HPDE6-E6E7 (cell line): ENCODE results near the gene ACOT7.
"Not testable (repeated sequence)": the region's sequence is repeated elsewhere in the genome, so short reads cannot be mapped to it uniquely, and the experiment has no call there.

Experiments used
- DNase-seq: peaks from one replicate; pipeline ENCODE4 v3.0.0; 2011; ENCODE audit warnings: missing footprints; ENCODE audit errors: extremely low spot score

Gene ACOT7

GRCh38 chr1:6393400-6394187, at the start of gene ACOT7:
Gene ACOT7 (minus strand): TSS chr1:6393767. CDS start chr1:6393399, 368 bp downstream.
- peak; percentile 83 for DNase-seq

GRCh38 chr1:6441586-6441985, 48.0 kb upstream of the ACOT7 start:
- DNase-seq, result no peak

GRCh38 chr1:6440198-6441126, 46.9 kb upstream of the ACOT7 start:
- peak; percentile 82 for DNase-seq

- DNase-seq, result peak; percentile 79
Measured at GRCh38 chr1:6438047-6438525, 44.5 kb upstream of the ACOT7 start.

DNA sequence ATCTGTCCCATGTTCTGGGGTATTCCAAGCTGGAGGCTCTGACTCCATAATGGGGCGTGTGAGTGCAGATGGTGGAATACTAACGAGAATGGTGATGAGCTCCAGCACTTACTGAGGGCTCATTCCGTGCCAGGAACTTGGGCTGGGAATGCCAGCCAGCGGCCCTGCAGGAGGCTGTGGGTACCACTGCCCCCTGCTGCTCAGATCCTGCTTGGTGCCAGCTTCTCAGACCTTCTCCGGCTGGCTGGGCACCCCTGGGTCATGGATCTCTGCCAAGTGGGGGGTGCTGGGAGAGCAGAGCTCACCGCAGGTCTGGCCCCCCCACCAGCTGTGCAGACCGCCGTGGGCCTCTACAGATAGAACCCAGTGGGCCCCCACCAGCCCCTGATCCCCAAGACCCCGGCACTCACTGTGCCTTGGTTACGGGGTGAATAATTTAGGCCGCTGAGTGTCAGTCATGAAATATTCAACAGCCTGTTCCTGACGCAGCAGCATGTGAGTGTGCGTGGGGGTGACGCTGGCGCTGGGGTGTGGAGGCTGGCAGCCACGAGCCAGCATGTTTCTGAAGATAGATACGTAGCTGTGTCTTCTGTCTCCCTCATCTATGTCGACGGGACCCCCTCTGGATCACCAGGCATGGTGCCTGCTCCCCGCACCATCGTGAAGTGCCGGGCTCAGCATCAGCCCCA, 43.6 kb upstream of the ACOT7 start:
- not testable (repeated sequence) for DNase-seq

DNA sequence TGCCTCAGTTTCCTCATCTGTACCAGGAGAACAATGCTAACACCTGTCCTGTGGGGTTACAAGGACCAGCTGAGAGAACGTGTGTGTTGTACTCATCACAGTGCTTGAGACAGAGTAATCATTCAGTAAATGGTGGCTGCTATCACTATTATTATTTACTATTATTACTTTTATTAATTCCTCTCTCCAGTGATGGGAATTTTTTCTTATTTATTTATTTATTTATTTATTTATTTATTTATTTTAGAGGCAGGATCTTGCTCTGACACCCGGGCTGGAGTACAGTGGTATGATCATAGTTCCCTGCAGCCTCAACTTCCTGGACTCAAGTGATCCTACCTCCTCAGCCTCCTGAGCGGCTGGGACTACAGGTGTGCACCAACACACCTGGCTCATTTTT, 42.7 kb upstream of the ACOT7 start:
- DNase-seq, result not testable (repeated sequence)

- DNase-seq, result no peak
Measured at GRCh38 chr1:6435547-6435946, 42.0 kb upstream of the ACOT7 start.

DNA sequence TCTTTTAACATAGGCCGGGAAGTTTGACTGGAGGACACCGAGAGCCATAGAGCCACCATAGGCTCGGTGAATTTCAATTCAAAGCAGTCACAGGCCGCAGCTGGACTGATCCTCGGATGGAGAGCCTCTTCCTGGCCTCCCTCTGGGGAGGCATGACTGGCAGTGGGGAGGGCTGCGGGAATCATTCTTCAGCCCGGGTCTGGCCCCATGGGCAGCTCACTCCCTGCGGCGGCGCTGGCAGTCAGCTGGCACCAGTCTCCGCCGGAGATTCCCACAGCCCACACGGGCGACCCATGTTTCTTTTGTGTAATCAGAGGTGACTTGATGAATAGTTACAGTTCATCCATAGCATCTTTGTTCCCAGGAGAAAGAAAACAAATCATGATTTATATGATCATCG, 41.6 kb upstream of the ACOT7 start:
- DNase-seq, result no peak

DNA sequence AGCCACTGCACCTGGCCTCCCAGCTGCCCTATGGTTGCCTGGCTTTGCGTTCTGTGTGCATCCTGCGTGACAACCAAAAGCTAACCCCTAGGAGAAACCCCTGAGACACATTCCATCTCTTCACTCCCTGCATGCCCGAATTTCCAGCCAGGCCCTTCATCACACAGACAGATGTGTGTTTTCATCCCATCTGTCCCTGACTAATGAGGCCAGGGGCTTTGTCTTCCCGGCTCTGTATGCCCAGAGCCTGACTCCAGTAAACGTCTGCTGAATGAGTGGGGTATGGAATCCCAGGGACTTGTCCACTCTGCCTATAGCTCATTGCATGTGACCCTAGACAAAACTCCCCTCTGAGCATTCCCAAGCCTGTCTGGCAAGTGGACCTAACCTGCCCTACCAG, 40.6 kb upstream of the ACOT7 start:
- DNase-seq, result no peak

DNA sequence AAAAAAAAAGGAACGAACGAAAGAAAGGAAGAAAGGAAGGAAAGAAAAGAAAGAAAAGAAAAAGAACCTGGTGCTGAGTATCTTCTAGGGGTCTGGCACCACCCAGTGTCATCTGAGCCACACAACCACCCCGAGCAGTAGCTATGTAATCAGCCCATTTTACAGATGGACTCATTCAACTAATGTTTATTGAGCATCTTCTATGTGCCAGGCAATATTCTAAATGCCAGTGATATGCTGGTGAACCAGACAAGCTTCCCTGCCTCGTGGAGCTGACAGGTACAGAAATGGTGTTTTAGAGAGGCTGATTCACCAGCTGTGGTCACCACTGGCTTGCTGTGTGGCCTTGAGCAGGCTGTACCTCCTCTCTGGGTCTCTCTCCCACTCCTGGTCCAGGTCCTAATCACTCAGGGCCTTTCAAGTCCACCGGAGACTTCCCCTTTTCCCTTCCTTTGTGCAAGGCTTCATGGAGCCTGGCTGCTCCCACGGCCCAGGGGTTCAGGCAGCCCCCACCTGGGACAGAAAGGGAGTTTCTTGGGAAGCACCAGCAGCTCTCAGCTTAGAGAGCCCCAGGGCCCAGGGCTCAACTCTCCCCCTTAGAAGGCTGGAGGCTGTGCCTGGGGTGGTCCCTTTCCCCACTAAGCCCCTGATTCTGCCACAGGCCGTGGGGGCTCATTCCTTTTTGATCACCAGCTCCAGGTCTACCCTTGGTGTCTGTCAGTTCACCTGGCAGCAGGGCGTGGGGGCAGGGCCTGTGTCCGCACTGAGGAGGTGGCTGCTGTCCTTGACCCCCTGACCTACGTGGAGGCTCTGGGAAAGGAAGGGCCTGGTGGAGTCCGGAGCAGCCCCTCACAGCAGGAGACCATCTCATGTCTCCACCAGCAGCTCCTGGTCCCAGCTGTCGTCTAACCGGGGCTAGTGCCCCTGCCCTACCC, 38.3 kb upstream of the ACOT7 start:
- DNase-seq, result not testable (repeated sequence)

DNA sequence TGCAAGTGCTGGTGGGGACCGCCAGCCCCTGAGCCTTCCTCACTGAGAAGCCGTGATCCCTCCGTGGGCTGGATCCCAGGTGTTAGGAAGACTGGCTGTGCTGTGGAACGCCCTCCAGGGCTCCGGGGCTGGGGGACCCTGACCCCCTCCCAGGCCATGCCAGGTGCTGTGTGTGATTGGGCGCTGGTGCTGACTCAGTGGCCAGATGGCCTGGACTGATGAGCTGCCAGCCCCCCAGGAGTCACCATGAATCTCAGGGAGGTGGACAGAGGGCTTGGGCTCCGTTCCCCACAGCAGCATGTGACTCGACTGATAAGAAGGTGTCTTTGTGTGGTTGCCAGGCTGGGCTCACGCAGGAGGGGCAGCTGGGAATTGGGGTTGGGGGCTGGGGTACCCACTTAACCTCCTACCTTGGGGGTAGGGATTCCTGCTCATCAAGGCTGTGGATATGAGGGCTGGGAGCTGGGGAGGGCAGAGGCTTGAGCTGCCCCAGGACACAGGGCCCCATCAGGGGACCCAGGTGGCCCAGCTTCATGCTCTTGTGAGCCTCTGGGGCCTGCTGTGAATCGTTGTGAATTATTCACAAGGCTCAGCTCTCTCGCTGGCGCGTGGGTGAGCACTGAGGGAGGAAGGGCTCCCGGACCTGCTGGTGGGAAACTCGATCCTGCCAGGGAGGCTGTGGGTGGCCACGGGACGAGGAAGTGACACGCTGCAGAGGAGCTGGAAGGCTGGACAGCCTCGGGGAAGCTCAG, 36.3 kb upstream of the ACOT7 start:
- not testable (repeated sequence) for DNase-seq

- DNase-seq, result not testable (repeated sequence)
Measured at GRCh38 chr1:6428453-6428852, 34.9 kb upstream of the ACOT7 start.

- no peak for DNase-seq
Measured at GRCh38 chr1:6427441-6428390, 34.1 kb upstream of the ACOT7 start.

DNA sequence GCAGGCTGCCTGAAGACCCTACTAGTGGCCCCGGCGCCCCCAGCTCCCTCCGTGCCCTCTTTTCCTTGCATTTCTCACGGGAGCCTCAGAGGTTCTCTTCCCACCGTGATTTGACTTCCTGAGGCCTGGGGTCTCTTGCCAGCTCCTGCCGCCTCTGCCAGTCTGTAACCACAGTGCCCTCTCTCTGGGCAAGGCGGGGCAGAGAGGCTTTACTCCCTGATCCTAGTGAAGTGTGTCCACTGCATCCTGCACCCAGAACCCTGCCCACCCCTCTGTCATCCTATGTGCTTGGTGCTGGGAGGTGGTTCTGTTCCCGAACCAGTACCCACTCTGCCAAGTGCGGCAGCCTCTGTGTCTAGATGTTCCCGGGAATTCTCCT, 33.4 kb upstream of the ACOT7 start:
- no peak for DNase-seq

GRCh38 chr1:6426277-6426971, 32.9 kb upstream of the ACOT7 start:
- DNase-seq, result no peak

DNA sequence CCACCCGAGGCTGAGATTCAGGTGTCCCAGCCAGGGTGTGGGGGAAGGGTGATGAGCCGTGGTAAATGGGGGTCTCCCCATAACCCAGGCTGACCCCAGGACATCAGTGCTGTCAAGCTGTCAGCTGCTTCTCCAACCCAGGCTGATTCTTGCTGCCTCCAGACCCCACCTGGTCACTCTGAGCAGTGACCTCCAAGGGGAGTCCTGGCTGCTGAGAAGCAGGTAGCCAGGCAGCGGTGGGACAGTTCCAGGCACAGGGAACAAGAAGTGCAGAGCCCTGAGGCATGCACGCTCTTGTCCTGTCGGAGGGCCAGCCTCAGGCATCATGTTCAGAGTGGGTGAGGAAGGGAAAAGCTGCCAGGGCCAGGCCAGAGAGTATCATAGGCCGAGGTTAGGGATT, 32.1 kb upstream of the ACOT7 start:
- no peak for DNase-seq

DNA sequence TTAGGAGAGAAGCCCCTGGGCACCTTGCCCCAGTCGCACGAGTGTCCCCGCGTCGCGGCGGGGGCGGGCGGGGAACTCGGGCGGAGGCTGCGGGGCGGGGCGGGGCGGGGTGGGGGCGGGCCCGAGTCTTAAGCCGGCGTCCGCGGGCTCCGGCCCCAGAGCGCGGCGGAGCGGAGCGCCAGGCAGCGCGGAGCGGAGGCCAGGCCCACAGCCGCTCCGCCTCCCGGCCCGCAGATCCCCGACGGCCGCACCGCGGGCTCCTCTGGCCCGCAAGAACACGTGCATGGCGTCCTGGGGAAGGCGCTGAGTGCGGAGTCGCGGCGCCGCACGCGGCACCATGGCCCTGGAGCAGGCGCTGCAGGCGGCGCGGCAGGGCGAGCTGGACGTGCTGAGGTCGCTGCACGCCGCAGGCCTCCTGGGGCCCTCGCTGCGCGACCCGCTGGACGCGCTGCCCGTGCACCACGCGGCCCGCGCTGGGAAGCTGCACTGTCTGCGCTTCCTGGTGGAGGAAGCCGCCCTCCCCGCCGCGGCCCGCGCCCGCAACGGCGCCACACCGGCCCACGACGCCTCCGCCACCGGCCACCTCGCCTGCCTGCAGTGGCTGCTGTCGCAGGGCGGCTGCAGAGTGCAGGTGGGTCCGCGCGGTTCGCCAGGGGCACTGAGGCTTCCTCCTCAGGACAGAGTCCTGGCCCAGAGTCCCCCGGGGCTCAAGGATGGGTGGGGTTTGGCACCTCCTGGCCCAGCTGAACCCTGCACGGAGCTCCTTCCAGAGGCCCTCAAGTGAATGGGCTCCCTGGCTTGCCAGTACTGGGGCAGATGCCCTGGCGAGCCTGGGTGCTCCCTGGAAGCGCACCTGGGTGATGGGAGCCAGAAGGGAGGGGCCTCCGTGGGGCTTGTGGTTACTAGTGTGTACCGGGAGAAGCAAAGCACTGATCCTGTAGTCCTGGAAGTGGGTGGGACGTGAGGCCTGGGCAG, 31.3 kb upstream of the ACOT7 start, which contains the start of gene ESPN:
TSS of gene ESPN (plus strand) at position 158 of the 975 bp plus-strand sequence. CDS start at position 338, 180 bp downstream.
- DNase-seq, result no peak
